Activated CD4-positive, CD25-positive, alpha-beta regulatory T cell (primary cell): Measurements from ENCODE around the gene KRTAP5-10.
"Not testable (repeated sequence)": the region's sequence is repeated elsewhere in the genome, so short reads cannot be mapped to it uniquely, and the experiment has no call there.

Source experiments
- DNase-seq, 4 experiments: peaks; one replicate each; lab custom pipeline; 2025; lab: John Stamatoyannopoulos, UW

Gene KRTAP5-10

GRCh38 chr11:71565263-71565662 is at the start of gene KRTAP5-10:
KRTAP5-10 (plus strand) TSS chr11:71565563; CDS start chr11:71565588, 25 bp downstream.
- no peak for DNase-seq

- DNase-seq = no peak
These were observed 46.6 kb upstream of the KRTAP5-10 start for GRCh38 chr11:71518506-71519471.

- no peak for DNase-seq
These were observed 45.8 kb upstream of the KRTAP5-10 start for GRCh38 chr11:71519546-71519945.

- no peak for DNase-seq
These were observed 40.0 kb upstream of the KRTAP5-10 start for GRCh38 chr11:71525188-71525937.

- DNase-seq = no peak
These were observed 39.3 kb upstream of the KRTAP5-10 start for GRCh38 chr11:71525938-71526495.

GRCh38 chr11:71526796-71527575 is 38.4 kb upstream of the KRTAP5-10 start, which contains the start of gene KRTAP5-7:
KRTAP5-7 (plus strand) TSS chr11:71527267; CDS start chr11:71527301, 34 bp downstream.
- DNase-seq = not testable (repeated sequence)

GRCh38 chr11:71527576-71528210 is 37.7 kb upstream of the KRTAP5-10 start:
- no peak for DNase-seq

- no peak for DNase-seq
These were observed 34.8 kb upstream of the KRTAP5-10 start for GRCh38 chr11:71530602-71531001.

GRCh38 chr11:71532036-71532610 is 33.2 kb upstream of the KRTAP5-10 start:
- DNase-seq = no peak

- DNase-seq = not testable (repeated sequence)
These were observed 30.4 kb upstream of the KRTAP5-10 start for GRCh38 chr11:71534711-71535608.

GRCh38 chr11:71535825-71536224 is 29.5 kb upstream of the KRTAP5-10 start:
- no peak for DNase-seq

GRCh38 chr11:71537537-71537936 is 27.8 kb upstream of the KRTAP5-10 start:
- DNase-seq = no peak

- DNase-seq = not testable (repeated sequence)
These were observed 27.2 kb upstream of the KRTAP5-10 start, which contains the start of gene KRTAP5-8 for GRCh38 chr11:71537977-71538665. KRTAP5-8 (plus strand) TSS chr11:71538025; CDS start chr11:71538056, 31 bp downstream.

GRCh38 chr11:71538666-71538990 is 26.7 kb upstream of the KRTAP5-10 start:
- no peak for DNase-seq

GRCh38 chr11:71539017-71539416 is 26.3 kb upstream of the KRTAP5-10 start:
- no peak for DNase-seq

GRCh38 chr11:71539971-71540370 is 25.4 kb upstream of the KRTAP5-10 start:
- not testable (repeated sequence) for DNase-seq

GRCh38 chr11:71540521-71541304 is 24.6 kb upstream of the KRTAP5-10 start:
- not testable (repeated sequence) for DNase-seq

GRCh38 chr11:71542382-71542781 is 23.0 kb upstream of the KRTAP5-10 start:
- no peak for DNase-seq
